GM23338 (cell line): ENCODE data around the gene KLRK1. TPM values are rescaled to one million over a fixed set of nuclear protein-coding genes. Genes with fewer than 3 reads are reported as not detected.
"Not testable (repeated sequence)": the region's sequence is repeated elsewhere in the genome, so short reads cannot be mapped to it uniquely, and the experiment has no call there.

Experiments
- ATAC-seq: fragments of 200-7000 bp; cut with Tn5 transposase; 3 replicates; pipeline ENCODE4 v1.9.1; 2020
- DNase-seq: peaks from one replicate; pipeline ENCODE4 v3.0.0-alpha.2; 2015; ENCODE audit warnings: low spot score
- H2AFZ ChIP-seq: fragments of 200-600 bp; sonication (generic); 2 replicates; pipeline ENCODE4 v1.8.0; 2016; ENCODE audit warnings: antibody characterized with exemption, mild to moderate bottlenecking, moderate library complexity
- H3F3A ChIP-seq: fragments of 200-600 bp; sonication (generic); replicated peaks from 2 replicates; pipeline ENCODE4 v1.8.0; 2017; ENCODE audit warnings: antibody characterized with exemption, mixed run types, low read depth
- H3K27ac ChIP-seq: fragments of 200-600 bp; sonication (generic); 2 replicates; pipeline ENCODE4 v1.6.1; 2016; ENCODE audit warnings: low read depth
- H3K27me3 ChIP-seq: fragments of 200-600 bp; sonication (generic); 2 replicates; pipeline ENCODE4 v1.8.0; 2016; ENCODE audit warnings: mild to moderate bottlenecking, mixed run types, moderate library complexity; ENCODE audit not compliant: insufficient read depth
- H3K36me3 ChIP-seq: fragments of 200-600 bp; sonication (generic); 2 replicates; pipeline ENCODE4 v1.8.0; 2016; ENCODE audit warnings: mild to moderate bottlenecking; ENCODE audit not compliant: insufficient read depth
- H3K4me1 ChIP-seq: fragments of 200-600 bp; sonication (generic); 2 replicates; pipeline ENCODE4 v1.8.0; 2016; ENCODE audit warnings: mild to moderate bottlenecking, moderate library complexity; ENCODE audit not compliant: insufficient read depth
- H3K4me2 ChIP-seq: fragments of 200-600 bp; sonication (generic); 2 replicates; pipeline ENCODE4 v1.7.1; 2017; ENCODE audit warnings: mixed run types
- H3K4me3 ChIP-seq: fragments of 200-600 bp; sonication (generic); 2 replicates; pipeline ENCODE4 v1.6.1; 2016; ENCODE audit warnings: mixed run types
- H3K79me2 ChIP-seq: fragments of 200-600 bp; sonication (generic); replicated peaks from 2 replicates; pipeline ENCODE4 v1.8.0; 2017; ENCODE audit warnings: mild to moderate bottlenecking; ENCODE audit not compliant: insufficient read depth
- H3K9me2 ChIP-seq: fragments of 200-600 bp; sonication (generic); 2 replicates; pipeline ENCODE4 v1.8.0; 2017; ENCODE audit not compliant: insufficient read depth
- H4K20me1 ChIP-seq: fragments of 200-600 bp; sonication (generic); replicated peaks from 2 replicates; pipeline ENCODE4 v1.8.0; 2017; ENCODE audit warnings: mild to moderate bottlenecking; ENCODE audit not compliant: insufficient read depth
- H3K27ac Mint-ChIP-seq: 2 replicates; pipeline ENCODE4 v1.8.0; 2020; ENCODE audit warnings: inconsistent platforms, mild to moderate bottlenecking, moderate library complexity, mixed read lengths
- H3K27me3 Mint-ChIP-seq: 3 replicates; pipeline ENCODE4 v1.8.0; 2022; ENCODE audit warnings: low read depth, mild to moderate bottlenecking, moderate library complexity, mixed read lengths, inconsistent platforms; ENCODE audit not compliant: insufficient read depth, poor library complexity
- H3K36me3 Mint-ChIP-seq: 3 replicates; pipeline ENCODE4 v1.8.0; 2021; ENCODE audit warnings: low read depth, mild to moderate bottlenecking, inconsistent platforms, moderate library complexity, mixed read lengths
- H3K4me1 Mint-ChIP-seq: 3 replicates; pipeline ENCODE4 v1.8.0; 2020; ENCODE audit warnings: mild to moderate bottlenecking, inconsistent platforms, mixed read lengths
- H3K4me3 Mint-ChIP-seq: 3 replicates; pipeline ENCODE4 v1.8.0; 2021; ENCODE audit warnings: moderate library complexity, mild to moderate bottlenecking, inconsistent platforms, mixed read lengths
- H3K9me3 Mint-ChIP-seq: 3 replicates; pipeline ENCODE4 v1.8.0; 2020; ENCODE audit warnings: moderate library complexity, mild to moderate bottlenecking, inconsistent platforms, mixed read lengths
- CREB1 ChIP-seq: fragments of 250-450 bp; sonication (Bioruptor Pico); IDR thresholded peaks from 2 replicates; pipeline ENCODE4 v1.5.0; 2020; ENCODE audit warnings: low read depth, mild to moderate bottlenecking, moderate library complexity
- ETS1 ChIP-seq: IDR thresholded peaks from 2 replicates; pipeline ENCODE4 v1.6.1; 2016; ENCODE audit warnings: antibody characterized with exemption
- EZH2 ChIP-seq: fragments of 200-600 bp; sonication (generic); IDR thresholded peaks from one replicate; pipeline ENCODE4 v1.8.0; 2017; ENCODE audit warnings: antibody characterized with exemption, mild to moderate bottlenecking, low read depth; ENCODE audit not compliant: unreplicated experiment
- EZH2phosphoT487 ChIP-seq: fragments of 200-600 bp; sonication (generic); IDR thresholded peaks from one replicate; pipeline ENCODE4 v1.8.1; 2018; ENCODE audit warnings: antibody characterized with exemption; ENCODE audit not compliant: unreplicated experiment
- NANOG ChIP-seq: IDR thresholded peaks from 2 replicates; pipeline ENCODE4 v1.6.1; 2016; ENCODE audit warnings: antibody characterized with exemption, borderline replicate concordance
- POLR2AphosphoS5 ChIP-seq: IDR thresholded peaks from 2 replicates; pipeline ENCODE4 v1.6.1; 2016; ENCODE audit warnings: antibody characterized with exemption, low read depth
- STAT1 ChIP-seq: IDR thresholded peaks from one replicate; pipeline ENCODE4 v1.6.1; 2016; ENCODE audit warnings: antibody characterized with exemption; ENCODE audit not compliant: unreplicated experiment
- ZNF114 ChIP-seq: fragments of 250-450 bp; sonication (Bioruptor Pico); IDR thresholded peaks from 2 replicates; pipeline ENCODE4 v1.5.0; 2020; ENCODE audit warnings: mild to moderate bottlenecking, moderate library complexity
- ZNF331 ChIP-seq: fragments of 250-450 bp; sonication (Bioruptor Pico); IDR thresholded peaks from 2 replicates; pipeline ENCODE4 v1.5.0; 2020; ENCODE audit warnings: low read depth, mild to moderate bottlenecking, moderate library complexity
- polyA plus RNA-seq: library from polyadenylated mRNA; unstranded; fragments of >200 nt; fragmentation: Nextera tagmentation; extraction: Ambion mirVana; gene quantifications from 2 replicates; pipeline ENCODE4 v1.2.1, GENCODE V29; 2016
- total RNA-seq: library from RNA; depleted of rRNA; stranded (reverse); fragments of >200 nt; shearing (Covaris generic); gene quantifications from 2 replicates; pipeline ENCODE4 v1.2.3, GENCODE V29; 2014
- TF ChIP-seq, protein P1 (sequence below): fragments of 250-450 bp; sonication (Bioruptor Pico); IDR thresholded peaks from 2 replicates; pipeline ENCODE4 v1.5.0; 2020; ENCODE audit warnings: mild to moderate bottlenecking, moderate library complexity

Gene KLRK1
- total and polyA plus RNA-seq, 2 experiments from 2014 or later: not detected

- TF ChIP-seq NANOG: no peak
- no peak for TF ChIP-seq EZH2phosphoT487
- TF ChIP-seq POLR2AphosphoS5: no peak
- no peak for TF ChIP-seq STAT1
- TF ChIP-seq ZNF331: no peak
- TF ChIP-seq ZNF114 (CRISPR knock-in tag): no peak
Observed at GRCh38 chr12:10384191-10384590, 5.7 kb downstream of the KLRK1 start (continued).

GRCh38 chr12:10381928-10382628, 7.8 kb downstream of the KLRK1 start:
- H3K4me3 Mint-ChIP-seq: no peak overlapping the region
- Histone ChIP-seq H3K4me3 (no peak overlapping the region), H3K4me1 (no peaks in the 10 kb centered on the region), H3K27ac (no peak overlapping the region), H3K79me2 (no peaks in the 10 kb centered on the region), H3K27me3 (no peaks in the 10 kb centered on the region), H3K9me2 (peaks cover 3% of the 10 kb centered on the region), H4K20me1 (no peaks in the 10 kb centered on the region), H3K4me2 (no peak overlapping the region), H3K36me3 (no peaks in the 10 kb centered on the region), H3F3A (no peaks in the 10 kb centered on the region), H2AFZ (peak overlapping the region; percentile 48; the same call in 1 of the 2 replicates)
- DNase-seq (no peak), ATAC-seq (no peak)
- H3K36me3 Mint-ChIP-seq: peaks cover 3% of the 10 kb centered on the region; the same call in 1 of the 3 replicates
- peaks cover 9% of the 10 kb centered on the region; the same call in 2 of the 3 replicates for H3K9me3 Mint-ChIP-seq
- no peaks in the 10 kb centered on the region for H3K4me1 Mint-ChIP-seq
- no peak overlapping the region for H3K27ac Mint-ChIP-seq
- TF ChIP-seq, protein P1, sequence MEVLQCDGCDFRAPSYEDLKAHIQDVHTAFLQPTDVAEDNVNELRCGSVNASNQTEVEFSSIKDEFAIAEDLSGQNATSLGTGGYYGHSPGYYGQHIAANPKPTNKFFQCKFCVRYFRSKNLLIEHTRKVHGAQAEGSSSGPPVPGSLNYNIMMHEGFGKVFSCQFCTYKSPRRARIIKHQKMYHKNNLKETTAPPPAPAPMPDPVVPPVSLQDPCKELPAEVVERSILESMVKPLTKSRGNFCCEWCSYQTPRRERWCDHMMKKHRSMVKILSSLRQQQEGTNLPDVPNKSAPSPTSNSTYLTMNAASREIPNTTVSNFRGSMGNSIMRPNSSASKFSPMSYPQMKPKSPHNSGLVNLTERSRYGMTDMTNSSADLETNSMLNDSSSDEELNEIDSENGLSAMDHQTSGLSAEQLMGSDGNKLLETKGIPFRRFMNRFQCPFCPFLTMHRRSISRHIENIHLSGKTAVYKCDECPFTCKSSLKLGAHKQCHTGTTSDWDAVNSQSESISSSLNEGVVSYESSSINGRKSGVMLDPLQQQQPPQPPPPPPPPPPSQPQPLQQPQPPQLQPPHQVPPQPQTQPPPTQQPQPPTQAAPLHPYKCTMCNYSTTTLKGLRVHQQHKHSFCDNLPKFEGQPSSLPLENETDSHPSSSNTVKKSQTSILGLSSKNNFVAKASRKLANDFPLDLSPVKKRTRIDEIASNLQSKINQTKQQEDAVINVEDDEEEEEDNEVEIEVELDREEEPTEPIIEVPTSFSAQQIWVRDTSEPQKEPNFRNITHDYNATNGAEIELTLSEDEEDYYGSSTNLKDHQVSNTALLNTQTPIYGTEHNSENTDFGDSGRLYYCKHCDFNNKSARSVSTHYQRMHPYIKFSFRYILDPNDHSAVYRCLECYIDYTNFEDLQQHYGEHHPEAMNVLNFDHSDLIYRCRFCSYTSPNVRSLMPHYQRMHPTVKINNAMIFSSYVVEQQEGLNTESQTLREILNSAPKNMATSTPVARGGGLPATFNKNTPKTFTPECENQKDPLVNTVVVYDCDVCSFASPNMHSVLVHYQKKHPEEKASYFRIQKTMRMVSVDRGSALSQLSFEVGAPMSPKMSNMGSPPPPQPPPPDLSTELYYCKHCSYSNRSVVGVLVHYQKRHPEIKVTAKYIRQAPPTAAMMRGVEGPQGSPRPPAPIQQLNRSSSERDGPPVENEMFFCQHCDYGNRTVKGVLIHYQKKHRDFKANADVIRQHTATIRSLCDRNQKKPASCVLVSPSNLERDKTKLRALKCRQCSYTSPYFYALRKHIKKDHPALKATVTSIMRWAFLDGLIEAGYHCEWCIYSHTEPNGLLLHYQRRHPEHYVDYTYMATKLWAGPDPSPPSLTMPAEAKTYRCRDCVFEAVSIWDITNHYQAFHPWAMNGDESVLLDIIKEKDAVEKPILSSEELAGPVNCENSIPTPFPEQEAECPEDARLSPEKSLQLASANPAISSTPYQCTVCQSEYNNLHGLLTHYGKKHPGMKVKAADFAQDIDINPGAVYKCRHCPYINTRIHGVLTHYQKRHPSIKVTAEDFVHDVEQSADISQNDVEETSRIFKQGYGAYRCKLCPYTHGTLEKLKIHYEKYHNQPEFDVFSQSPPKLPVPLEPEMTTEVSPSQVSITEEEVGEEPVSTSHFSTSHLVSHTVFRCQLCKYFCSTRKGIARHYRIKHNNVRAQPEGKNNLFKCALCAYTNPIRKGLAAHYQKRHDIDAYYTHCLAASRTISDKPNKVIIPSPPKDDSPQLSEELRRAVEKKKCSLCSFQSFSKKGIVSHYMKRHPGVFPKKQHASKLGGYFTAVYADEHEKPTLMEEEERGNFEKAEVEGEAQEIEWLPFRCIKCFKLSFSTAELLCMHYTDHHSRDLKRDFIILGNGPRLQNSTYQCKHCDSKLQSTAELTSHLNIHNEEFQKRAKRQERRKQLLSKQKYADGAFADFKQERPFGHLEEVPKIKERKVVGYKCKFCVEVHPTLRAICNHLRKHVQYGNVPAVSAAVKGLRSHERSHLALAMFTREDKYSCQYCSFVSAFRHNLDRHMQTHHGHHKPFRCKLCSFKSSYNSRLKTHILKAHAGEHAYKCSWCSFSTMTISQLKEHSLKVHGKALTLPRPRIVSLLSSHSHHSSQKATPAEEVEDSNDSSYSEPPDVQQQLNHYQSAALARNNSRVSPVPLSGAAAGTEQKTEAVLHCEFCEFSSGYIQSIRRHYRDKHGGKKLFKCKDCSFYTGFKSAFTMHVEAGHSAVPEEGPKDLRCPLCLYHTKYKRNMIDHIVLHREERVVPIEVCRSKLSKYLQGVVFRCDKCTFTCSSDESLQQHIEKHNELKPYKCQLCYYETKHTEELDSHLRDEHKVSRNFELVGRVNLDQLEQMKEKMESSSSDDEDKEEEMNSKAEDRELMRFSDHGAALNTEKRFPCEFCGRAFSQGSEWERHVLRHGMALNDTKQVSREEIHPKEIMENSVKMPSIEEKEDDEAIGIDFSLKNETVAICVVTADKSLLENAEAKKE (CRISPR knock-in tag): no peak
- TF ChIP-seq EZH2 (no peak), ZNF331 (no peak), ETS1 (no peak), NANOG (no peak), CREB1 (no peak)
- H3K27me3 Mint-ChIP-seq: no peaks in the 10 kb centered on the region

- not testable (repeated sequence) for H3K4me2 ChIP-seq, DNase-seq, H2AFZ ChIP-seq, ATAC-seq, H3K36me3 Mint-ChIP-seq, H3K4me1 ChIP-seq, H3K9me2 ChIP-seq, H3K27ac Mint-ChIP-seq, H3K79me2 ChIP-seq, H3K4me3 ChIP-seq, H3K27me3 ChIP-seq, H3K27me3 Mint-ChIP-seq, H3K4me1 Mint-ChIP-seq, H3F3A ChIP-seq, H3K27ac ChIP-seq, H3K4me3 Mint-ChIP-seq, H3K36me3 ChIP-seq, H3K9me3 Mint-ChIP-seq, H4K20me1 ChIP-seq
Observed at GRCh38 chr12:10378737-10379136, 11.1 kb downstream of the KLRK1 start.
